IMR-90 (cell line): ENCODE results near the gene GRAMD1C. TPM values are rescaled to one million over a fixed set of nuclear protein-coding genes. Genes with fewer than 3 reads are reported as not detected.

Experiments
- ATAC-seq: fragments of 200-7000 bp; cut with Tn5 transposase; 2 replicates; pipeline ENCODE4 v1.9.1; 2020; ENCODE audit warnings: low read depth, mild to moderate bottlenecking, moderate library complexity
- BruUV-seq: library from RNA; stranded (reverse); fragments of 400-500 nt; replicated peaks from 2 replicates; lab custom pipeline; 2021; lab: Mats Ljungman, UMichigan
- CTCF ChIA-PET: fragments of 300-600 bp; formaldehyde crosslinking; extraction: SDS; loops from one replicate; lab custom pipeline; 2021; ENCODE audit warnings: antibody characterized with exemption; lab: Yijun Ruan, JAX
- POLR2A ChIA-PET: fragments of 300-600 bp; sonication (Branson Sonifier 250); formaldehyde crosslinking; loops from one replicate; lab custom pipeline; 2022; ENCODE audit warnings: antibody characterized with exemption; ENCODE audit not compliant: unreplicated experiment; lab: Charles Lee
- DNase-seq: peaks from one replicate; pipeline ENCODE4 v3.0.0; 2013
- H2AFZ ChIP-seq: replicated peaks from 2 replicates; pipeline ENCODE3; 2013; ENCODE audit warnings: low read length, mild to moderate bottlenecking; ENCODE audit not compliant: poor library complexity
- H2AK5ac ChIP-seq: 2 replicates; pipeline ENCODE4 v1.6.1; 2013; ENCODE audit warnings: low read depth, low read length, inconsistent platforms
- H2AK9ac ChIP-seq: replicated peaks from 2 replicates; pipeline ENCODE3; 2013; ENCODE audit warnings: mild to moderate bottlenecking, low read depth, low read length, moderate library complexity; ENCODE audit not compliant: poor library complexity
- H2BK120ac ChIP-seq: 2 replicates; pipeline ENCODE4 v1.6.1; 2013; ENCODE audit warnings: low read depth, low read length, inconsistent platforms
- H2BK15ac ChIP-seq: 3 replicates; pipeline ENCODE4 v1.6.1; 2013; ENCODE audit warnings: low read depth, low read length, inconsistent platforms
- H2BK20ac ChIP-seq: 2 replicates; pipeline ENCODE4 v1.6.1; 2013; ENCODE audit warnings: low read depth, mild to moderate bottlenecking, inconsistent platforms, low read length, moderate library complexity
- H2BK5ac ChIP-seq: 2 replicates; pipeline ENCODE4 v1.6.1; 2013; ENCODE audit warnings: mild to moderate bottlenecking, low read depth, low read length, inconsistent platforms; ENCODE audit not compliant: poor library complexity, severe bottlenecking
- H3K14ac ChIP-seq: replicated peaks from 2 replicates; pipeline ENCODE4 v1.6.1; 2013; ENCODE audit warnings: low read depth, low read length, inconsistent platforms
- H3K18ac ChIP-seq: 2 replicates; pipeline ENCODE4 v1.6.1; 2013; ENCODE audit warnings: low read depth, low read length, control low read depth
- H3K23ac ChIP-seq: 2 replicates; pipeline ENCODE4 v1.6.1; 2013; ENCODE audit warnings: low read depth, low read length, inconsistent platforms
- H3K27ac ChIP-seq: 2 replicates; pipeline ENCODE4 v1.5.1; 2013; ENCODE audit warnings: mild to moderate bottlenecking, control low read depth, low read length; ENCODE audit not compliant: insufficient read depth
- H3K27me3 ChIP-seq: 2 replicates; pipeline ENCODE4 v1.6.1; 2013; ENCODE audit warnings: low read length; ENCODE audit not compliant: control insufficient read depth, insufficient read depth
- H3K36me3 ChIP-seq: 2 replicates; pipeline ENCODE4 v1.6.1; 2013; ENCODE audit warnings: low read length, mixed read lengths; ENCODE audit not compliant: control insufficient read depth, insufficient read depth
- H3K4ac ChIP-seq: 2 replicates; pipeline ENCODE4 v1.6.1; 2013; ENCODE audit warnings: low read depth, low read length, inconsistent platforms
- H3K4me1 ChIP-seq: 2 replicates; pipeline ENCODE4 v1.6.1; 2013; ENCODE audit warnings: low read length, mixed read lengths; ENCODE audit not compliant: control insufficient read depth, insufficient read depth
- H3K4me2 ChIP-seq: 2 replicates; pipeline ENCODE4 v1.6.1; 2013; ENCODE audit warnings: low read depth, mild to moderate bottlenecking, control low read depth, low read length, moderate library complexity
- H3K4me3 ChIP-seq: 2 replicates; pipeline ENCODE4 v1.5.1; 2013; ENCODE audit warnings: low read depth, mild to moderate bottlenecking, control low read depth, low read length, moderate library complexity; ENCODE audit not compliant: insufficient read depth
- H3K56ac ChIP-seq: 2 replicates; pipeline ENCODE4 v1.6.1; 2013; ENCODE audit warnings: low read length, inconsistent platforms; ENCODE audit not compliant: insufficient read depth; ENCODE audit errors: extremely low read depth
- H3K79me1 ChIP-seq, 2 experiments: 2 replicates each; pipeline ENCODE4 v1.6.1; 2013; ENCODE audit warnings: low read length in 2 of 2, inconsistent platforms in 1 of 2, low read depth in 1 of 2
- H3K9ac ChIP-seq: 2 replicates; pipeline ENCODE4 v1.6.1; 2013; ENCODE audit warnings: low read depth, low read length, control low read depth
- H3K9me1 ChIP-seq: 2 replicates; pipeline ENCODE4 v1.6.1; 2013; ENCODE audit warnings: low read length, inconsistent platforms; ENCODE audit not compliant: insufficient read depth
- H3K9me3 ChIP-seq: 2 replicates; pipeline ENCODE4 v1.6.1; 2013; ENCODE audit warnings: low read length; ENCODE audit not compliant: control insufficient read depth, insufficient read depth
- H4K20me1 ChIP-seq: 2 replicates; pipeline ENCODE4 v1.6.1; 2013; ENCODE audit warnings: low read length, inconsistent platforms; ENCODE audit not compliant: insufficient read depth
- H4K5ac ChIP-seq: 2 replicates; pipeline ENCODE4 v1.6.1; 2013; ENCODE audit warnings: mild to moderate bottlenecking, low read depth, low read length, control low read depth
- H4K8ac ChIP-seq, 2 experiments: 2 replicates each; pipeline ENCODE4 v1.6.1; 2013; ENCODE audit warnings: low read depth in 2 of 2, low read length in 2 of 2, control low read depth in 1 of 2, inconsistent platforms in 1 of 2
- H4K91ac ChIP-seq: 2 replicates; pipeline ENCODE4 v1.6.1; 2013; ENCODE audit warnings: low read depth, low read length, inconsistent platforms; ENCODE audit not compliant: insufficient read depth
- BHLHE40 ChIP-seq: fragments of 150-350 bp; IDR thresholded peaks from 2 replicates; pipeline ENCODE4 v1.6.1; 2016; ENCODE audit warnings: mild to moderate bottlenecking, low read depth, low read length
- CHD1 ChIP-seq: IDR thresholded peaks from 2 replicates; pipeline ENCODE4 v1.6.1; 2012; ENCODE audit warnings: low read depth, low read length, improper control_type of control experiment
- FOS ChIP-seq: fragments of 150-350 bp; IDR thresholded peaks from 2 replicates; pipeline ENCODE4 v1.6.1; 2016; ENCODE audit warnings: low read depth, low read length
- MAZ ChIP-seq: IDR thresholded peaks from 2 replicates; pipeline ENCODE4 v1.6.1; 2012; ENCODE audit warnings: low read depth, mild to moderate bottlenecking, low read length, improper control_type of control experiment, moderate library complexity, borderline replicate concordance
- NFE2L2 ChIP-seq: fragments of 150-350 bp; IDR thresholded peaks from 2 replicates; pipeline ENCODE4 v1.6.1; 2016; ENCODE audit warnings: low read depth, mild to moderate bottlenecking, low read length
- POLR2A ChIP-seq: IDR thresholded peaks from 2 replicates; pipeline ENCODE4 v1.6.1; 2012; ENCODE audit warnings: mild to moderate bottlenecking, low read depth, low read length
- RAD21 ChIP-seq: IDR thresholded peaks from 2 replicates; pipeline ENCODE4 v1.6.1; 2012; ENCODE audit warnings: low read length, improper control_type of control experiment
- RCOR1 ChIP-seq: IDR thresholded peaks from 2 replicates; pipeline ENCODE4 v1.6.1; 2012; ENCODE audit warnings: mild to moderate bottlenecking, low read length, improper control_type of control experiment; ENCODE audit not compliant: insufficient replicate concordance
- SMC3 ChIP-seq: fragments of 150-350 bp; IDR thresholded peaks from 2 replicates; pipeline ENCODE4 v1.6.1; 2016; ENCODE audit warnings: low read depth, mild to moderate bottlenecking, antibody characterized with exemption, low read length, moderate library complexity
- WGBS, 2 experiments: methylation state at CpG; one replicate each; pipeline versions ENCODE4 v1.1.5 to v1.1.7; 2013; ENCODE audit warnings: missing lambda C conversion rate in 2 of 2; ENCODE audit not compliant: insufficient read length in 1 of 2; ENCODE audit errors: extremely low coverage in 2 of 2; 5-methylcytosine and 5-hydroxymethylcytosine counted together
- dilution Hi-C: fragments of 300-500 bp; cut with HindIII; formaldehyde crosslinking; loops from one replicate; pipeline ENCODE4 v1.14.3; 2018; ENCODE audit warnings: low sequenced_read_pairs; ENCODE audit not compliant: unreplicated experiment
- in situ Hi-C: fragments of 300-500 bp; cut with MboI; formaldehyde crosslinking; loops from 3 replicates; pipeline ENCODE4 v1.14.3; 2019; ENCODE audit warnings: low sequenced_read_pairs, inconsistent platforms, mixed read lengths
- intact Hi-C: fragments of 100-400 bp; cut with micrococcal nuclease; formaldehyde crosslinking; loops from 2 replicates; pipeline ENCODE4 v1.10.0; 2022
- polyA plus RNA-seq, 3 experiments: library from polyadenylated mRNA; depleted of rRNA; stranded (reverse); fragments of >200 nt; gene quantifications; 2 replicates each; pipeline ENCODE4 v1.2.3, GENCODE V29; 2012; ENCODE audit warnings: low replicate concordance in 1 of 3
- total RNA-seq: library from RNA; depleted of rRNA; stranded (reverse); fragments of >200 nt; gene quantifications from 2 replicates; pipeline ENCODE4 v1.2.3, GENCODE V29; 2012
- TF ChIP-seq, protein P1 (sequence below): conservative IDR thresholded peaks from 2 replicates; pipeline ENCODE4 v1.5.1; 2012; ENCODE audit warnings: mild to moderate bottlenecking, low read depth, low read length, improper control_type of control experiment

GRAMD1C gene
- total and polyA plus RNA-seq, 2 of the 4 experiments (the other 2 are of a cell fraction), result 2.5 to 5.0 TPM

DNA sequence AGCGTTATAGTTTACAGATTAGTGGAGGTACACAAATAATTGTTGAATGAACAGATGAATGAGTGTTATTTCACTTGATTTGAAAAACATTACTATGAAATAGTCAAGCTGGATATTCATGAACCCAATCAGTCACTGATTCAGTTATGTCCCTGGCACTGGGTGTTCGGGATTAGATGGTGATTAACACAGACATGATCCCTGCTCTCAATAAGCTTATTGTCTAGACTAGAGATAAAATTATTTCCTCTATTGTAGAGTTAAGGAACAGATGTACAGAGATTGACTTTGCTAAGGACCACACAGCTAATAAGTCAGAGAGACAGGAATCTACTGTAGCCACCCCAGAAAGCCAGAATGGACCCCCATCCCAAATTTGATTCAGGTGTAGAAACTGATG is 963 bp downstream of the GRAMD1C start:
- in situ Hi-C loops, result no loop called here

More for the DNA sequence above, 963 bp downstream of the GRAMD1C start:
- Histone ChIP-seq H3K9me3 (no peaks in the 10 kb centered on the region), H3K9ac (no peak overlapping the region; the same call in 1 of the 2 replicates), H3K56ac (no peak overlapping the region), H4K20me1 (no peaks in the 10 kb centered on the region), H3K79me1 (peaks cover 18 to 20% of the 10 kb centered on the region in 2 experiments), H3K18ac (no peak overlapping the region), H2BK5ac (no peak overlapping the region), H3K9me1 (no peaks in the 10 kb centered on the region), H3K4ac (no peak overlapping the region), H2AFZ (no peak overlapping the region), H2BK20ac (no peak overlapping the region), H2AK9ac (no peak overlapping the region), H3K14ac (no peak overlapping the region), H3K27me3 (no peaks in the 10 kb centered on the region), H3K4me1 (no peaks in the 10 kb centered on the region), H2BK120ac (no peak overlapping the region), H4K8ac (no peak overlapping the region), H3K36me3 (no peaks in the 10 kb centered on the region), H4K5ac (no peak overlapping the region), H3K23ac (no peak overlapping the region), H4K91ac (no peak overlapping the region), H3K27ac (no peak overlapping the region), H2BK15ac (0 out of 3 replicates have a peak overlapping the region, but pooled peaks have one; percentile 80), H3K4me3 (peak overlapping the region; percentile 95; the same call in 1 of the 2 replicates), H2AK5ac (no peak overlapping the region), H3K4me2 (peak overlapping the region; percentile 94)
- dilution Hi-C loops (no loop called here), intact Hi-C loops (loop anchor here (1.0 to 5.0 kb wide), 3 partner anchors 74 to 218 kb away; partner anchors contain the start of genes CCDC191 and QTRT2)
- BruUV-seq, result no TSS peak
- ChIA-PET CTCF (interaction anchor here (0.8 kb wide), 1 partner anchor 74 kb away, joined by 4 read pairs; no protein-coding TSS in a partner anchor), POLR2A (no interaction called here)
- no peak for TF ChIP-seq MAZ
- no peak for TF ChIP-seq RAD21
- no peak for TF ChIP-seq RCOR1
- TF ChIP-seq SMC3, result no peak
- TF ChIP-seq BHLHE40, result no peak
- TF ChIP-seq POLR2A, result no peak
- TF ChIP-seq FOS, result no peak
- TF ChIP-seq, protein P1, sequence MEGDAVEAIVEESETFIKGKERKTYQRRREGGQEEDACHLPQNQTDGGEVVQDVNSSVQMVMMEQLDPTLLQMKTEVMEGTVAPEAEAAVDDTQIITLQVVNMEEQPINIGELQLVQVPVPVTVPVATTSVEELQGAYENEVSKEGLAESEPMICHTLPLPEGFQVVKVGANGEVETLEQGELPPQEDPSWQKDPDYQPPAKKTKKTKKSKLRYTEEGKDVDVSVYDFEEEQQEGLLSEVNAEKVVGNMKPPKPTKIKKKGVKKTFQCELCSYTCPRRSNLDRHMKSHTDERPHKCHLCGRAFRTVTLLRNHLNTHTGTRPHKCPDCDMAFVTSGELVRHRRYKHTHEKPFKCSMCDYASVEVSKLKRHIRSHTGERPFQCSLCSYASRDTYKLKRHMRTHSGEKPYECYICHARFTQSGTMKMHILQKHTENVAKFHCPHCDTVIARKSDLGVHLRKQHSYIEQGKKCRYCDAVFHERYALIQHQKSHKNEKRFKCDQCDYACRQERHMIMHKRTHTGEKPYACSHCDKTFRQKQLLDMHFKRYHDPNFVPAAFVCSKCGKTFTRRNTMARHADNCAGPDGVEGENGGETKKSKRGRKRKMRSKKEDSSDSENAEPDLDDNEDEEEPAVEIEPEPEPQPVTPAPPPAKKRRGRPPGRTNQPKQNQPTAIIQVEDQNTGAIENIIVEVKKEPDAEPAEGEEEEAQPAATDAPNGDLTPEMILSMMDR, result no peak
- TF ChIP-seq NFE2L2, result no peak
- no peak for TF ChIP-seq CHD1
- no CpG with 5 or more reads among the region's 2 CpGs for WGBS, 2 experiments
- ATAC-seq (no peak), DNase-seq (no peak)
